NCI-H1930 (cell line): ENCODE measurements around the gene CHIT1.

Experiments
- DNase-seq, 2 experiments: peaks; one replicate each; lab custom pipeline; 2025; lab: John Stamatoyannopoulos, UW

Gene CHIT1

GRCh38 chr1:203188686-203189232, 40.7 kb downstream of the CHIT1 start:
- no peak for DNase-seq

- no peak for DNase-seq
Measured at GRCh38 chr1:203187689-203188264, 41.7 kb downstream of the CHIT1 start.

DNA sequence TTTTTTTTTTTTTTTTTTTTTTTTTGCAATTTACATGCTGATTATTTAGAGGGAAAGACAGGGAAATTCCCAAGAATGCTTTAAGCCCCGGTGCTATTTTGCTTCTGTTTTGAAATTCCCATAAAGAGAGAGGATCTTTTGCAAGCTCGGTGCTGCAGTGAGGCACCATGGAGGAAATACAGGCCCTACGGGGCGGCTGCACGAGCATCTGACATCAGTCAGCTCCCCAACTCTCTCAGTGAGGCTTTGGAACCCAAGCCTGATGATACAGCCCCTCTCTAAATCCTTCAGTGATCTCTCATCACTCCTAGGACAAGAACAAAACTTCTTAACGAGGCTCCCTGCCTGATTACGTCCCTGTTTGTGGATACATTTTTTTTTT, 42.2 kb downstream of the CHIT1 start:
- no peak for DNase-seq

GRCh38 chr1:203186446-203187303, 42.8 kb downstream of the CHIT1 start, which contains the start of gene CHI3L1:
CHI3L1 (minus strand) TSS chr1:203186704; CDS start chr1:203186623, 81 bp downstream.
- no peak for DNase-seq

DNA sequence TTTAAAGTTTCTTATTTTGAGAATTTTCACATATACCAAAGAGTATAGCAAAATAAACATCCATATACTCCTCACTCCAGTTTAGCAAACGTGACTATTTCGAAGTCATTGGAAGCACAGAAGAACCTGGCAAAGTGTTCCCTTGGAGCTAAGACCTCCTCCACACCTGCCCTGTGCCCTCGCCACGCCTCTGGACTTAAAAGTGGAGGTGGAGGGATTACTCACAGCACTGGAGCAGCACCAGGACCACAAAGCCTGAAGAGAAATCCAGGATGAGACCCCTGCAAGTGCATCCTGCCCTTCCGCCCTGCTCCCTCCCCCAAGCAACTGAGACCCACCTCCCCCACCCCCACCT, 43.4 kb downstream of the CHIT1 start:
- no peak for DNase-seq

DNA sequence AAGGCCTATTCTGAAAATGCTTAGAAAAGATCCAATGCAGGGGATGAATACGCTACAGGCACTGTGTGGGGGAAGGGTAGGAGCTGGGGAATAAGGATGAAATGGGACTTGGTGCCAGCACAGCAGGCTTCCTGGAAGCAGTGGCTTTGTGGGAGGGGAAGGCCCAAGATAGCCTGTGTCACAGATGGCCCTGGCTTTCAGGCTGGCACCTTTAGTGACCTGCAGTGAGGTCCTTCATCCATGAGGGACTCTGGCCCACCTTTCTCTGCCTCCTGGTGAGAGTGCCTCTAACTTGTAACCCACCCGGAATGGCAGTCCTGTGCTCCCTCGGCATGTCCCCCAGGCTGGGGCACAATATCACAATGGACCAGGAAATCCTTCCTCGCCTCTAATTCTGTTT, 43.9 kb downstream of the CHIT1 start:
- no peak for DNase-seq

DNA sequence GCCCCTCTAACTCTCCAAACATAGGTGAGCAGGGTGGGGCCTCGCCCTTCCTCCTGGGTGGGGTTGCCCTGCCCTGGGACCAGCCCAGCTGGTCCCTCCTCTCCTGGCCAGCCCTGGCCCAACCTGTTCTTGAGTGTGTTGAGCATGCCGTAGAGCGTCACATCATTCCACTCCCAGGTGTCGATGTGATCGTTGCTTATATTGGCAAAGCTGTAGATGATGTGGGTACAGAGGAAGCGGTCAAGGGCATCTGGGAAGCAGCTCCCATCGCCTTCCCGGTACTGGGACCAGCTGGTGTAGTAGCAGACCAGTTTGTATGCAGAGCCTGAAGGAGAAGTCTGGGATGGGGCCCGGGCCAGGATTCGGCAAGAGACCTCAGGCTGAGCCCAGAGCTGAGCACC, 44.4 kb downstream of the CHIT1 start:
- DNase-seq, result no peak

DNA sequence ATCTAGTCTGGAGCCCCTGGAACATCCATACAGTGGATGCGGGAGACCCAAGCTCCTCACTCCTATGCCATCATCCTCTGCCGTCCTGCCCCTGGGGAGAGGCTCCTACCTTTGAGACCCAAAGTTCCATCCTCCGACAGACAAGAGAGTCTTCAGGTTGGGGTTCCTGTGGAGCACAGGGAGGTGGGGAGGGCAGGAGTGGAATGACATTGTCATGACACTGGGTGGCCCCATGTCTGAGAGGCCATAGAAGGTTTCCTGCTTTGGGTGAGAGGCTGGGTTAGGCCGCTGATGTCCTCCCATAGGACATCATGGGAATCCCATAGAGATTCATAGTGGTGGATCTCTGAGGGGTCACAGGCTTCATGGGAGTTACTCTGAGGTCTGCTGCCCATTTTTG, 45.0 kb downstream of the CHIT1 start:
- no peak for DNase-seq

DNA sequence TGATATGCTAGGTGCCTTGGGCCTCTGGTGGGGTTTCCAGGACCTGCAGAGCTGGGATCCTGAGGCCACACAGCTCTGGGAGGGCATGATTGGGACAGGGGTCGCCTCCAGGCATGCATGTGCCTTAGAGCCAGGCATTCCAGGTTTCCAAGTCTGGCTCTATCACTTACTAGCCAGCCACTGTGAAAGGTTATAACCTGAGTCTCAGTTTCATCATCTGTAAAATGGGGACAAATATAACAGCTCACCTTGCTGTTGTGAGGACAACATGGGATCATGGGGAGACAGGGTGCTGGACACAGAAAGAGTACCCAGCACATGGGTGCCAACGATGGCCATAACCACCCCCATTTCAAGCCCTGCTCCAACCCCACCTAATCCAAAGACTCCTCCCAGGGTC, 45.6 kb downstream of the CHIT1 start:
- no peak for DNase-seq

DNA sequence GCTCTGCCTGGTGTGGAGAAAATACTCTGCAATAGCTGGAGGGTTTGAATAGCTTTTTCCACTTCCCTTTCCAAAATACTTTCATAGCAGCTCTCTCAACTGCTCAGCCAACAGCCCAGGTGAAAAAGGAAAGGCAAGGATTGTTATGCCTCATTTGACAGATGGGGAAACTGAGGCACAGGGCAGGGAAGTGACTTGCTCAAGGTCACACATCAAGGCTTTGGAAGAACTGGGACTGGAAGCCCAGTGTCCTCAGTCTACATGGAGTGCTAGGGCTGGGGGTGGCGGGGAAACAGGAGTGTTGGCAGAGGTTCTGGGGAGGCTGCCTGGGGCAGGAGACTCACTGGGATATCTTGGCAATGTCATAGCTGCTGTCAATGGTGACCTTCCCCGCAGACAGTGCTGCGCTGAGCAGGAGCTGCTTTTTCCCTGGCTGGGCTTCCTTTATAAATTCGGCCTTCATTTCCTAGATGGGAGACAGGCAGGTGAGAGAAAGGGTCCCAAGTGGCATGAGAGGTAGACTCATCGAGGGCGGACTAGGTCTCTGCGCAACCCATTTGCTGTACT, 47.0 kb downstream of the CHIT1 start:
- no peak for DNase-seq

GRCh38 chr1:203181586-203182386, 47.7 kb downstream of the CHIT1 start:
- DNase-seq, result no peak

DNA sequence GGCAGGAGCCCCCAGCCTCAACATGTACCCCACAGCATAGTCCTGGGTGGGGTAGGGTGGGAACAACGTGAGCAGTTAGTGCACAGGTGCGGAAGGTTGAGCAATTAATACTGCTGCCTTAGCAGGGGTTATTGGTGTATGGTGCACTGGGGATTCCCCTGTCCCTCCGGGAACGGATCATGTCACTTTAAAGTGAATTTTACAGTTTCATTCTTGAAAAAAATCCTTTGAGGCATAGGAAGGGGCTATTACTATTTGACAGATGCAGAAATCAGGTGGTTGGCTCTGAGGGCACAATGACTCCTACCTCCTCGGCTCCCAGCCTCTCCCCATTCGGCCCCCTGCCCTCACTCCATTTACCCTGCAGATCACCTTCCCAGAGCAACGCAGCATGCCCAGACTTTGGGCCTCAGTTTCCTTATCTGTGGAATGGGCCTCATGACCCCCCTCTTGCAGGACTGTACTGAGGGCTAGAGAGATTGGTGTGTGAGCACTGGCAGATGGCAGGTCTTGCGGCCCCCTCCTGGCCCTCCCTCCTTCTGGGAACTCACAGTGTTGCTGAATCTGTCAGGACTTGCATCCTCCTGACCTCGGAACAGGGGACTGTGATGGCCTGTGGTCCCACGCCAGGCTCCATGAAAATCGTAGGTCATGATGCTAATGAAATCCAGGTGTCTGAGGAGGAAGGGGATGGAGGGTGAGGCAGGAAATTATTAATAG, 48.7 kb downstream of the CHIT1 start:
- no peak for DNase-seq

GRCh38 chr1:203179667-203180005, 49.8 kb downstream of the CHIT1 start:
- no peak for DNase-seq

DNA sequence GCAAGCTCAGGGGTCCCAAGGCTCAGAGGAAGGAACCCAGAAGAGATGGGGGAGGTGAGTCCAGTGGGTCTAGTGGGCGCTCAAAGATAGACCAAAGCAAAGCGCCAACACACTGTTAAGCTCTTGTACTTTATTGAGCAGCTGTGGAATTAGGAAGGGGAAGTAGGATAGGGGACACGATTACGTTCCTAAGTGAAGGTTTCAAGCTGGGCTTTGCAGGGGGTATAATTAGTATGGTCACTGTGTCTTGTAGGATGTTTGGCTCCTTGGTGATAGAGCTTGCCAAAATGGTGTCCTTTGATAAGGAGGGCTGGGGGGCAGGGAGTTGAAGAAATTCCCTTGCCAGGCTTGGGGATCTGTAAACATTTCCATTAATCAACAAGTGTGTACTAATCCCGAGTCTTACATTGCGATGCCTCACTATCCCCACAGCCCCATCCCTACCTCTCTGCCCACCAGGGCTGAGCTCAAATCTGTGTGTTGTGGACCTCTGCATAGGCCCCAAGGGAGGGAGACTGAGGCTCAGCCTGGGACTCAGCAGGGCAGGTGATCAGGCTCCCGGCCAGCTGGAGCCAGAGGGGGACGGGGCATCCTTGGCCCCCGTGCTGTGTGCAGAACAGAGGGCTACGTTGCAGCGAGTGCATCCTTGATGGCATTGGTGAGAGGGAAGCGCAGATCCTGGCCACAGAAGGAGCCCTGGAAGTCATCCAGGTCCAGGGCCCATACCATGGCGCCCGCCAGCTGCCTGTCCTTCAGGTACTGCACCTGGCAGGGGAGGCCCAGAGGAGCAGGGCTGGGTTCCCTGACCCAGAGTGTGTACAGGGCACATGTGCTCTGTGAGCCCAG, 50.4 kb downstream of the CHIT1 start:
- DNase-seq, result no peak

- no peak for DNase-seq
Measured at GRCh38 chr1:203178083-203178482, 51.4 kb downstream of the CHIT1 start.

- DNase-seq, result no peak
Measured at GRCh38 chr1:203177470-203178039, 51.9 kb downstream of the CHIT1 start.

DNA sequence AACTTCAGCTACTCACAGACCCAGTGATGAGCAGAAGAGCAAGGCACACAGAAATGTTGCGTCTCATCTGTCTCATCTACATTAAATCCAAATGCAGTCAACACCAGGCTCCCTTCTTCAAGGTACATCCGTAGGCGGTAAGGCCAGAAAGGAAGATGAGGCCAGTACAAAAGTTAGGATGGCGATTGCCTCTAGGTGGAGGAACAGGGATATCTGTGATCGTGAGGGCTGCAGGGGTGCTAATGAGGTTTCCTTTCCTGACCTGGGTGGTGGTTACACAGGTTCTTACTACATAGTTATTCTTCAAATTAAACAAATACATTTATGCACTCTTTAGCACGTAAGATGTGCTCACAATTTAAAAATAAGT, 52.5 kb downstream of the CHIT1 start:
- DNase-seq, result no peak

DNA sequence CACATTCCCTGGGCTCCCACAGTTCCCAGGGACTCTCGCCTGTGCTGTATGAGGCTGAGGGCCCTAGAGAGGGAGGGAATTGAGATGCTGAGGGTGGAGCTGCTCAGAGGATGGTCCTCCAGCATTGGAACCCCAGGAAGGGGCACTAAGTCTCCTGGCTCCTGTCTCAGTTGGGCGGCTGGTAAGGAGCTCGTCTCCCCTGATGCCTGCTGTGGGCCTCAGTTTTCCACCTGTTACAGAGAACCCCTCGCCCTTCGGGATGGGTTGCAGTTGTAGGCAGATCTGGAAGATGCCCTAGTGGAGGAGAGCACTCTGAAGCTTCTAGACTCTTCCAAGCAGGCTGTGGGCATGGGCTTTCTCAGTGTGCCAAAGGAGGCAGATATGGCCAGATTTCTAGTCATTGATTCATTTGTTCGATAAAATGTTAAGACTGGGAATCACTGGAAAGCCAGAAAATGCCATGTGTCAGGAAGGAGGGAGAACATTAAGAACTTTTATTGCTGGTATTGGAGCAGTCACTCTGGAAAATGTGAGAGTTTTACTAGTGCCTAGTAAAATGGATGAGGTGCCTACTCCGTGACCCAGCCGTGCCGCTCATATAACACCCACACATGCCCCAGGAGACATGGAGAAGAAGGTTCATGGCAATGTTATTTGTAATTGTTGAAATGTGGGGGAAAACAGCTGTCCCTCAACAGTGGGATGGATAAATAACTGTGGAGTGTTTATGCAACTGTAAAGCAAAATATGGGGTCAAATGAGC, 53.0 kb downstream of the CHIT1 start:
- DNase-seq, result no peak

DNA sequence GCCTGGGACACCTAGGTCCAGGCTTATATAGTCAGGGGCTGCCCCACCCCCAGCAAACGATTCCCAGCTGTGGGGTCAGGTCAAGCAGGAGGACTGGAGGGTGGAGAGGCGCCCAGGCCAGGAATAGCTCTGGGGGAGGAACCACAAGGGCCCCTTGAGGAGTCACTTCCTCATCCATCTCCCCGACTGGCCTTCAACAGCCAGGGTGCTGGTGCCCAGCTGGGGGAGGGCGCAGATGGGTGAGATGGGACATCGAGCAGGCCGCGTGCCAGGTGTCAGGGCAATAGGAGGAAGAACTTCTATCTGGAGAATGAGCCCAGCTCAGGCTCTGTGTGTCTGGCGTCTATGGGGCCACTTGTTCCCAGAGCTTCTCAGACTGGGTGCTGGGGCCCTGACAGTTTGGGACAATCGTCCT, 53.6 kb downstream of the CHIT1 start:
- no peak for DNase-seq
